BLaER1 (cell line): Measurements from ENCODE around the gene AKT1.
"Not testable (repeated sequence)": the region's sequence is repeated elsewhere in the genome, so short reads cannot be mapped to it uniquely, and the experiment has no call there.

Source experiments
- H3K27ac ChIP-seq: shearing (Covaris generic); formaldehyde crosslinking; 2 replicates; pipeline ENCODE4 v1.8.1; 2022
- H3K27me3 ChIP-seq: shearing (Covaris generic); formaldehyde crosslinking; 2 replicates; pipeline ENCODE4 v1.8.1; 2022
- H3K36me3 ChIP-seq: shearing (Covaris generic); formaldehyde crosslinking; 2 replicates; pipeline ENCODE4 v1.8.1; 2022
- H3K4me1 ChIP-seq: shearing (Covaris generic); formaldehyde crosslinking; 2 replicates; pipeline ENCODE4 v1.8.1; 2022
- H3K4me2 ChIP-seq: shearing (Covaris generic); formaldehyde crosslinking; 2 replicates; pipeline ENCODE4 v1.8.1; 2022
- H3K4me3 ChIP-seq: shearing (Covaris generic); formaldehyde crosslinking; 2 replicates; pipeline ENCODE4 v1.8.1; 2022
- H3K9ac ChIP-seq: shearing (Covaris generic); formaldehyde crosslinking; 2 replicates; pipeline ENCODE4 v1.8.1; 2022
- H3K9me3 ChIP-seq: shearing (Covaris generic); formaldehyde crosslinking; 2 replicates; pipeline ENCODE4 v1.8.1; 2022
- H4K20me1 ChIP-seq: shearing (Covaris generic); formaldehyde crosslinking; 2 replicates; pipeline ENCODE4 v1.8.1; 2022
- Cebpa-rat ChIP-seq: shearing (Covaris generic); IDR thresholded peaks from 2 replicates; pipeline ENCODE4 v1.8.1; 2022

Gene AKT1

DNA sequence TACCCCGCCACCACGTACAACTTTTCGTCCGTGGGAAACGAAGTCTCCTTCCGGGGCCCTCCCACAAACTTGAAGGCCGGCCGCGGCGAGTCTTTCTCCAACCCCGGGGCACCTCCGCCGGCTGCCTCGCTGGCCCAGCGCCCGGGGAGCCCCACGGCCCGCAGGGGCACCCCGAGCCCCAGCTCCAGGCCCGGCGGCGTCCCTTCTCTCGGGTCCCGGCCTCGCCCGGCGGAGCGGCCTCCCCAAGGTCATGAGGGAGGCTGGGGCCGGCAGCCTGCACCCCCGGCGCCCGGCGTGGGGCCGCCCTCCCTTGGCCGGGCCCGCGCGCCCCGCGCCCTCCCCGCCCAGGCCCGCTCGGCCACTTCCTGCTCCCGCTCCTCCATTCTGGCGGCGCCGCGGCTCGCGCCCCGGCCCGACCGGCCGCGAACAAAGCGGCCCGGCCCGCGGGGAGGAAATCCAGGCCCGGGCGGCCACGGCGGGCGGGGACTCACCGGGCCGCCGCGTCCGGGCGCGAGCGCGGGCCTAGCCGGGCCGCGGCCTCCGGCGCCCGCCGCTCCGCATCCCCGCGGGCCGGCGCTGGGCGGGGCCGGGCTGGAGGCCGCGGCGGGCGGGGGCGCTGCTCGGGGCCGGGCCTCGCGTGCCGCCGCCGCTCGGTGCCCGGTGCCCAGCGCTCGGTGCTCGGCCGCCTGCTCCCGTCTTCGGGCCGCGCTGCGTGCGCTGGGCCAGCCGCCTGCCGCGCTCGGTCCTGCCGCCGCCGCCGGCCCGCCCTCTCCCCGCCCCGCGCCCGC lies at the start of gene AKT1:
TSS of gene AKT1 (minus strand) at position 756 of the 788 bp plus-strand sequence. CDS start 3,105 bp downstream, outside the sequence.
- Histone ChIP-seq H3K4me1 (peaks cover 88% of the 10 kb centered on the region), H3K4me2 (peak within 1 kb of the TSS; percentile 98), H3K9ac (peak within 1 kb of the TSS; percentile 98), H4K20me1 (peaks cover 49% of the 10 kb centered on the region), H3K9me3 (no peaks in the 10 kb centered on the region), H3K27me3 (peaks cover 24% of the 10 kb centered on the region; the same call in 1 of the 2 replicates), H3K27ac (peak within 1 kb of the TSS; percentile 96), H3K4me3 (peak within 1 kb of the TSS; percentile 98), H3K36me3 (peaks cover 30% of the 10 kb centered on the region)
- TF ChIP-seq Cebpa-rat = no peak

DNA sequence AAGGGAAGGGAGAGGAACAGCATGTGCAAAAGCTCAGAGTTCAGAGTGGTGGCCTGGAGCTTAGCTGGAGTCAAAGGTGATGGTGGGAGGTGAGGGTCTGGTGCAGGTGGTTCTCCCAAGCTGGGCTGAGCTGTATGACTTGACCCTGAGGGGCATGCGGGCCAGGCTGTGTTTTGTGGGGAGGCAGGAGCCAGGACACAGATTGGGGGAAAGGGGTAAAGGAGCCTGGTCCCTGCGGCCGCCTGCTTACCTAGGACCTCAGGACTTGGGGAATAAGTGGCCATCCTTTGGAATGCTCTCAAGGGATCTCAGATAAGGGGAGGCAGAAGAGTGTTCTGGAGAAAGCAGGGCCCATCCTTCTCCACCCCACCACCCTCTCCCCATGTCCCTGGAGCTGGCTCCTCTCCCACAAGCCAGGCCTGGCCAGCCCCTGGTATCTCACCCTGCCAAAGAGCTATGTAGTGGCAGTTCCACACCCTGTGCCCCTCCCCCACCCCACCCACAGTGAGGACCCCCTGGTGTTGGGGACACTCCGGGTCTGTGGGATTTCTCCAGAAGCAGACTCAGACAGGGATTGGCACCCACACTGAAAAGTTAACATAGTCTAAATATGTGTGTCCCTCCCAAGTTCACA lies 49.6 kb upstream of the AKT1 start:
- H3K36me3 ChIP-seq = no peaks in the 10 kb centered on the region
- H4K20me1 ChIP-seq = peaks cover 27% of the 10 kb centered on the region
- H3K9me3 ChIP-seq = peaks cover 8% of the 10 kb centered on the region; the same call in 1 of the 2 replicates
- H3K27me3 ChIP-seq = peaks cover 56% of the 10 kb centered on the region
- peaks cover 6% of the 10 kb centered on the region; the same call in 1 of the 2 replicates for H3K4me1 ChIP-seq
- H3K4me3 ChIP-seq = no peak overlapping the region
- H3K4me2 ChIP-seq = no peak overlapping the region
- no peak overlapping the region for H3K9ac ChIP-seq
- H3K27ac ChIP-seq = no peak overlapping the region
- TF ChIP-seq Cebpa-rat = no peak

- H3K4me3 ChIP-seq = no peak overlapping the region
- H3K4me1 ChIP-seq = peaks cover 6% of the 10 kb centered on the region; the same call in 1 of the 2 replicates
- H3K27me3 ChIP-seq = peaks cover 56% of the 10 kb centered on the region
- peaks cover 8% of the 10 kb centered on the region; the same call in 1 of the 2 replicates for H3K9me3 ChIP-seq
- H4K20me1 ChIP-seq = peaks cover 27% of the 10 kb centered on the region
- no peak overlapping the region for H3K9ac ChIP-seq
- no peak overlapping the region for H3K27ac ChIP-seq
- no peaks in the 10 kb centered on the region for H3K36me3 ChIP-seq
- no peak for TF ChIP-seq Cebpa-rat
- H3K4me2 ChIP-seq = no peak overlapping the region
Measured at GRCh38 chr14:104844306-104845032, 48.9 kb upstream of the AKT1 start.

DNA sequence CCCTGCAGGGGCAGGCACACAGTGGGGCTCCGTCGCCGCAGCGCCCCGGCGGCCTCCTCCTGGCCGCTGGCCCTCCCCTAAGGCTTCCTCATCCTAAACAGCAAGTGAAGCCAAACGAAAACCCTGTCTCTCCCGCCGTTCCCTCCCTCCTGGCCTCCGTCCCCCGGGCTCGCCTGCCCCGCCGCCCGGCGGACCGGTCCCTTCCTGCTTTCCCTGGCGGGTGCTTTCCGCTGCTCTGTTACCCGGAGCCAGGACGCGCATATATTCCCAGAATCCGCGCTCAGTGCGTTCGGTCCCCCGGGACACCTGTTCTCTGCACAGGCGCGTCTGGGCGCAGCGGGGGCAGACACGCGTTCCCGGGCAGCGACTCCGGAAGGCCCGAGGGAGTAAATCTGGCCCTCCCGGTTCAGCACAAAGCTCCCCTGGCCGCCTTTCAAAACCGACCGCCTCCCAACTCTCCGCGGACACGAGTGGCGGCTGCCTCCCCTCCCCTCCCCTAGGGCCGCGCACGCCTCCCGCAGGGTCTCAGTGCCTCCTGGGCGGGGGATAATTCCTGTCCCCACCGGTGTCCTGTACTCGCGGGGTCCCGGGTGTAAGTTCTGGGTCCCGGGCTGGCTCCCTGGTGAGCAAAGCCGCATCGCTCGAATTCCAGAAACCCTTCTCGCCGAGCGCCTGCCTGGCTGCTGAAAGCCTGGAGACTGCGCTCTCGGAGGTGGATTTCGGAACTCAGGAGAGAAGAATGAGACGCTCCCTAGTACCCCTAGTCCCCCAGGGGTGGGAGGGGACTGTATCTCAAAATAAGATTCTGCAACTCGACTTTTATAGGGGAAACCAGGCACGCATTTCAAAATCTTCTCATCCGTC lies 48.1 kb upstream of the AKT1 start:
- Histone ChIP-seq H3K36me3 (no peaks in the 10 kb centered on the region), H3K9ac (no peak overlapping the region), H3K4me2 (peak overlapping the region; percentile 5; the same call in 1 of the 2 replicates), H3K27me3 (peaks cover 56% of the 10 kb centered on the region), H3K27ac (no peak overlapping the region), H4K20me1 (peaks cover 27% of the 10 kb centered on the region), H3K4me3 (no peak overlapping the region), H3K4me1 (peaks cover 6% of the 10 kb centered on the region; the same call in 1 of the 2 replicates), H3K9me3 (peaks cover 8% of the 10 kb centered on the region; the same call in 1 of the 2 replicates)
- TF ChIP-seq Cebpa-rat = no peak

DNA sequence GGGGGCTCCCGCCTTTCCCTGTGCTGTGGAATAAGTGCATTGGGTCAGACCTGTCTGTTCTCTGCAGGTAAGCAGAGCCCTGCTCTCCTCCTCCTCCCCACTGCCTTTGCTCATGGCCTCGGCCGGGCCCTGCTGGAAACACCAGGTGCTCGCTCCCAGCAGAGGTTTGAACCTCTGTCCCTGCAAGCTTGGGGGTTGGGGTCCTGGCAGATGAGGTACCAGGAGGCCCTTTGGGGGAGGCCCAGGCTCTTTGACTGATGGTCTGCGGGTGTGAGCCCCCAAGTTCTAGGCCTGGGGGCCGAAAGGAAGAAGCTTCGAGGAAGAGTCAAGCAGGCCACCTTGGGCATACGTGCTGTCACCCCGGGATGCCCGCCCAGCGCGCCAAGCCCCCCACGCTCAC lies 47.5 kb upstream of the AKT1 start:
- Histone ChIP-seq H3K4me2 (no peak overlapping the region), H3K4me3 (no peak overlapping the region)
- no peak for TF ChIP-seq Cebpa-rat

GRCh38 chr14:104841730-104842129 lies 46.2 kb upstream of the AKT1 start:
- Histone ChIP-seq H4K20me1 (peaks cover 27% of the 10 kb centered on the region), H3K9me3 (peaks cover 8% of the 10 kb centered on the region; the same call in 1 of the 2 replicates), H3K4me1 (peaks cover 6% of the 10 kb centered on the region; the same call in 1 of the 2 replicates), H3K9ac (no peak overlapping the region), H3K27ac (no peak overlapping the region), H3K4me3 (no peak overlapping the region), H3K36me3 (no peaks in the 10 kb centered on the region), H3K27me3 (peaks cover 53% of the 10 kb centered on the region), H3K4me2 (no peak overlapping the region)
- no peak for TF ChIP-seq Cebpa-rat

More for the DNA sequence above, 47.5 kb upstream of the AKT1 start:
- Histone ChIP-seq H3K27ac (no peak overlapping the region), H3K36me3 (no peaks in the 10 kb centered on the region), H3K9ac (no peak overlapping the region), H4K20me1 (peaks cover 27% of the 10 kb centered on the region), H3K9me3 (peaks cover 8% of the 10 kb centered on the region; the same call in 1 of the 2 replicates), H3K27me3 (peaks cover 56% of the 10 kb centered on the region), H3K4me1 (peaks cover 6% of the 10 kb centered on the region; the same call in 1 of the 2 replicates)

DNA sequence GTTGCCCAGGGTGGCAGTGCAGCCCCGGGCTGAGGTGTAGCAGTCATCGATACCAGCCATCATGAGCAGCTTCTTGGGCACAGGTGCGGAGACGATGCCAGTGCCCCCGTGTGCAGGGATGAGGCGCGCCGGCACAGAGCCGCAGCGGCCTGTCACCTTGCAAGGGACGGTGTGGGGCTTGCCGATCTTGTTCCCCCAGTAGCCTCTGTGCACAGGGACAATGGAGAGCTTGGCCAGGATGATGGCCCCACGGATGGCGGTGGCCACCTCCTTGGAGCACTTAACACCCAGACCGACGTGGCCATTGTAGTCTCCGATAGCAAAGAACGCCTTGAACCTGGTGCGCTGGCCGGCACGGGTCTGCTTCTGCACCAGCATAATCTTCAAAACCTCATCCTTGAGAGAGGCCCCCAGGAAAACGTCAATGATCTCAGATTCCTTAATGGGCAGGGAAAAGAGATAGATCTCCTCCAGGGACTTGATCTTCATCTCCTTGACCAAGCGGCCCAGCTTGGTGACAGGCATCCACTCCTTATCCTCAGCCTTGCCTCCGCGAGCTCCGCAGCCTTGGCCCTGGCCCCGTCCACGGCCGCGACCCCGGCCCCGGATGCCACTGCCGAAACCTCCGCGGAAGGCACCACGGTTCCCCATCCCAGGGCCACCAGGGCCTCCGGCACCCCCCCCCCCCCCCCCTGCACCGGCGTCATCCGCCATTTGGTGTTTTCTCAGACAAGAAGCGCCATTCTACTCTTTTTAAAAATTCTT lies 40.8 kb upstream of the AKT1 start:
- H3K4me2 ChIP-seq, H3K9me3 ChIP-seq, H3K4me3 ChIP-seq, H3K36me3 ChIP-seq, H3K4me1 ChIP-seq, H3K9ac ChIP-seq, H3K27ac ChIP-seq, H4K20me1 ChIP-seq, H3K27me3 ChIP-seq: not testable (repeated sequence)

- H3K9ac ChIP-seq = no peak overlapping the region
- TF ChIP-seq Cebpa-rat = no peak
- peaks cover 12% of the 10 kb centered on the region for H3K27me3 ChIP-seq
- H3K4me3 ChIP-seq = no peak overlapping the region
- H3K27ac ChIP-seq = no peak overlapping the region
- H3K4me2 ChIP-seq = no peak overlapping the region
- no peaks in the 10 kb centered on the region for H3K9me3 ChIP-seq
- H3K36me3 ChIP-seq = no peaks in the 10 kb centered on the region
- peaks cover 7% of the 10 kb centered on the region; the same call in 1 of the 2 replicates for H4K20me1 ChIP-seq
- peaks cover 14% of the 10 kb centered on the region for H3K4me1 ChIP-seq
Measured at GRCh38 chr14:104830781-104831180, 35.2 kb upstream of the AKT1 start.
